OCI-LY3 (cell line): ENCODE measurements around the gene NAT14.

Experiments
- CTCF ChIP-seq: fragments of 200-600, 300-600 bp; sonication (generic); IDR thresholded peaks from 2 replicates; pipeline ENCODE4 v1.5.1; 2014; ENCODE audit warnings: antibody characterized with exemption, low read length, low read depth
- EZH2phosphoT487 ChIP-seq: fragments of 200-600 bp; shearing (Covaris generic); IDR thresholded peaks from 2 replicates; pipeline ENCODE4 v1.6.1; 2018; ENCODE audit warnings: antibody characterized with exemption, mixed run types, low read depth

GRCh38 chr19:55482967-55483705 is 1.9 kb upstream of the NAT14 start:
- TF ChIP-seq CTCF (no peak), EZH2phosphoT487 (no peak)
